Lung (tissue), 12 donors: ENCODE data around the gene ULK4. TPM values are rescaled to one million over a fixed set of nuclear protein-coding genes. Genes with fewer than 3 reads are reported as not detected.

Source experiments
- ATAC-seq: fragments of 200-7000 bp; cut with Tn5 transposase; one replicate; pipeline ENCODE4 v1.9.1; 2020; ENCODE audit warnings: moderate number of reproducible peaks; ENCODE audit not compliant: insufficient read depth, low FRiP score
- DNase-seq, 3 donors: peaks; one replicate each; pipeline ENCODE4 v3.0.0-alpha.2; 2013 to 2017
- H3K27ac ChIP-seq, 2 donors: one replicate each; pipeline ENCODE4 v1.5.1; 2013; ENCODE audit warnings: mild to moderate bottlenecking in 2 of 2, moderate library complexity in 2 of 2, control low read depth in 1 of 2, inconsistent platforms in 1 of 2, low read depth in 1 of 2, low read length in 1 of 2
- H3K27me3 ChIP-seq, 3 donors: one replicate each; pipeline ENCODE4 v1.5.1; 2013; ENCODE audit warnings: low read length in 2 of 3; ENCODE audit not compliant: control insufficient read depth in 3 of 3, insufficient read depth in 3 of 3
- H3K36me3 ChIP-seq, 4 donors: one replicate each; pipeline ENCODE4 v1.5.1; 2013; ENCODE audit warnings: low read length in 4 of 4, mild to moderate bottlenecking in 1 of 4, moderate library complexity in 1 of 4; ENCODE audit not compliant: control insufficient read depth in 4 of 4, insufficient read depth in 4 of 4
- H3K4me1 ChIP-seq, 5 donors: one replicate each; pipeline ENCODE4 v1.5.1; 2013; ENCODE audit warnings: low read length in 5 of 5, mild to moderate bottlenecking in 2 of 5, moderate library complexity in 1 of 5; ENCODE audit not compliant: control insufficient read depth in 5 of 5, insufficient read depth in 5 of 5
- H3K4me3 ChIP-seq: one replicate; pipeline ENCODE4 v1.5.1; 2013; ENCODE audit warnings: mild to moderate bottlenecking, control low read depth, moderate library complexity
- H3K9ac ChIP-seq, 2 donors: one replicate each; pipeline ENCODE4 v1.5.1; 2013; ENCODE audit warnings: low read length in 2 of 2, control low read depth in 1 of 2; ENCODE audit not compliant: insufficient read depth in 1 of 2
- H3K9me3 ChIP-seq, 4 donors: one replicate each; pipeline ENCODE4 v1.5.1; 2013; ENCODE audit warnings: low read length in 3 of 4, mild to moderate bottlenecking in 1 of 4, moderate library complexity in 1 of 4; ENCODE audit not compliant: control insufficient read depth in 4 of 4, insufficient read depth in 3 of 4
- CTCF ChIP-seq: IDR thresholded peaks from 2 replicates; pipeline ENCODE4 v1.5.1; 2012; ENCODE audit warnings: mild to moderate bottlenecking; ENCODE audit errors: control extremely low read depth, extremely low read depth
- WGBS, 2 donors: extraction: QIAGEN DNeasy Blood & Tissue Kit; methylation state at CpG; one replicate each; pipeline ENCODE4 v1.1.7; 2013; 5-methylcytosine and 5-hydroxymethylcytosine counted together
- polyA plus RNA-seq, 2 donors: library from polyadenylated mRNA; stranded (reverse); fragments of 200-250 nt; gene quantifications; one replicate each; pipeline ENCODE4 v1.2.1, GENCODE V29; 2013
- total RNA-seq, 2 donors: library from RNA; depleted of rRNA in 1 of 2; stranded (reverse); fragments of >200 nt in 1 of 2; gene quantifications; one replicate each; pipeline ENCODE4 v1.2.1, GENCODE V29; 2014 to 2021
- donor health status: control.
- donor health status: control.
- donor health status: Bipolar disorder and iron deficiency.
- donor health status: healthy.
- donor health status: DM: yes; HTN: yes; CAD: no.

ULK4 gene
- total and polyA plus RNA-seq, 4 donors, result 2.8 to 56.0 (median 12.6) TPM

- 88 to 89% methylated on average over 3 of the region's 3 CpGs for WGBS, 2 donors
- H3K27me3 ChIP-seq, result no peaks in the 10 kb centered on the region
- no peaks in the 10 kb centered on the region for H3K4me1 ChIP-seq
- H3K9ac ChIP-seq, result no peak overlapping the region
- H3K36me3 ChIP-seq, result no peaks in the 10 kb centered on the region
- H3K27ac ChIP-seq, result no peak overlapping the region
- DNase-seq (no peak), ATAC-seq (no peak)
- no peaks in the 10 kb centered on the region for H3K9me3 ChIP-seq
- no peak overlapping the region for H3K4me3 ChIP-seq
- no peak for TF ChIP-seq CTCF
Observed at GRCh38 chr3:41260063-41260450, 701.8 kb downstream of the ULK4 start.

GRCh38 chr3:41259449-41260062 is 702.3 kb downstream of the ULK4 start:
- no peak for TF ChIP-seq CTCF
- H3K4me3 ChIP-seq, result no peak overlapping the region
- H3K9me3 ChIP-seq, result no peaks in the 10 kb centered on the region
- no peak overlapping the region for H3K9ac ChIP-seq
- ATAC-seq, result no peak
- H3K36me3 ChIP-seq, result no peaks in the 10 kb centered on the region
- DNase-seq, result no peak
- no peaks in the 10 kb centered on the region for H3K27me3 ChIP-seq
- H3K4me1 ChIP-seq, result no peaks in the 10 kb centered on the region
- WGBS, 2 donors, result 81 to 88% methylated on average over 1 of the region's 1 CpG
- no peak overlapping the region for H3K27ac ChIP-seq

GRCh38 chr3:41258239-41258800 is 703.6 kb downstream of the ULK4 start:
- Histone ChIP-seq H3K9me3 (no peaks in the 10 kb centered on the region), H3K9ac (no peak overlapping the region), H3K27ac (no peak overlapping the region), H3K27me3 (no peaks in the 10 kb centered on the region), H3K4me1 (no peaks in the 10 kb centered on the region), H3K4me3 (no peak overlapping the region), H3K36me3 (no peaks in the 10 kb centered on the region)
- 85 to 88% methylated on average over 4 of the region's 4 CpGs for WGBS, 2 donors
- ATAC-seq, result no peak
- DNase-seq, result no peak
- TF ChIP-seq CTCF, result no peak

GRCh38 chr3:41251593-41251992 is 710.3 kb downstream of the ULK4 start:
- no peak for DNase-seq
- no peak for TF ChIP-seq CTCF
- no peaks in the 10 kb centered on the region for H3K36me3 ChIP-seq
- H3K27ac ChIP-seq, result no peak overlapping the region
- no peaks in the 10 kb centered on the region for H3K9me3 ChIP-seq
- no peaks in the 10 kb centered on the region for H3K27me3 ChIP-seq
- H3K4me1 ChIP-seq, result no peaks in the 10 kb centered on the region
- no peak overlapping the region for H3K9ac ChIP-seq
- H3K4me3 ChIP-seq, result no peak overlapping the region
- no peak for ATAC-seq
- 96 to 100% methylated on average over 1 of the region's 1 CpG for WGBS, 2 donors
